ENCODE results near the gene TULP1. TPM values are rescaled to one million over a fixed set of nuclear protein-coding genes. Genes with fewer than 3 reads are reported as not detected.

TULP1 gene
- total and polyA plus RNA-seq, 2 of the 13 experiments (the other 11 are each of a cell fraction or from before 2014, with no cell fraction given): not detected

DNA sequence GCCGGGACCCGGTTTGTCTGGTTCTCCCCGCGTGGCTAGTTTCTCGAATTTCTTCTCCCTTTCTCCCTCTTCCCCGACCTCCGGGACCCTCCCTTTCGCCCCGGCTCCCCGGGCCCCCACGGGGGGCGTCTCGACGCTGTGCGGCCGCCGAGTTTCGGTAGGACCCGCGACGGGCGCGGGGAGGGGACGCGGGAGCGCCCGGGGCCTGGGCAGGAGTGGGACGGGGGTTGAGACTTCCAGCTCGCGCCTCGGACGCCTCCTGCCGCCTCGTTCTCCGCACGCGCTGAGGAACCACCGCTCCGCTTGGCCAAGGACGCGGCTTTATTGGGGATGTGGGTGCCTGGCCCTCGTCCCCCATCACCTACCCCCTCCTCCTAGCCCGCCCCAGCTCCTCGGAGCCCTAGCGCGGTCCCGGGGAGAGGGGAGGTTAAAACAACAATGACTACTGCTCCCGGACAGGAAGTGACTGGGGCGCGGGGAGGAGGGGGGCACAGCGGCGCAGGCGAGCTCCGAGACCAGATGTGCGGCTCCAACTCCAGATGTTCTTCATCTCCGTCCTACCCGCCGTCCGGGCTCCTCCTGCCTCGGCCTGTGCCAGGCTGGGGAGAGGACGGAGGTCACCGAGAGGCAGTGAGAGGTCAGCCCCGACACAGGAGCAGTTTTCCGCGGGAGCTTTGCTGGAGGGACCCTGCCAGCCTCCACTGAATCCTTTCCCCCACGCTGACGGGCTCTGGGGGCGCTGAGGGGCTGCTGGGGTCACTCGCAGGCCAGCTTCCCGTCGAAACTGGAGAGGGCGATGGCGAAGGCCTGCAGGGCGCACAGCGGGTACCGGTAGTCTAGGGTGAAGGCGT lies 14.9 kb downstream of the TULP1 start (continued):
- TF ChIP-seq, protein P1, sequence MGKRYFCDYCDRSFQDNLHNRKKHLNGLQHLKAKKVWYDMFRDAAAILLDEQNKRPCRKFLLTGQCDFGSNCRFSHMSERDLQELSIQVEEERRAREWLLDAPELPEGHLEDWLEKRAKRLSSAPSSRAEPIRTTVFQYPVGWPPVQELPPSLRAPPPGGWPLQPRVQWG (CRISPR knock-in tag; IDR thresholded peaks at IDR 0.05; ENCODE audit: borderline replicate concordance, low read depth): no peak
- TF ChIP-seq, protein P2, sequence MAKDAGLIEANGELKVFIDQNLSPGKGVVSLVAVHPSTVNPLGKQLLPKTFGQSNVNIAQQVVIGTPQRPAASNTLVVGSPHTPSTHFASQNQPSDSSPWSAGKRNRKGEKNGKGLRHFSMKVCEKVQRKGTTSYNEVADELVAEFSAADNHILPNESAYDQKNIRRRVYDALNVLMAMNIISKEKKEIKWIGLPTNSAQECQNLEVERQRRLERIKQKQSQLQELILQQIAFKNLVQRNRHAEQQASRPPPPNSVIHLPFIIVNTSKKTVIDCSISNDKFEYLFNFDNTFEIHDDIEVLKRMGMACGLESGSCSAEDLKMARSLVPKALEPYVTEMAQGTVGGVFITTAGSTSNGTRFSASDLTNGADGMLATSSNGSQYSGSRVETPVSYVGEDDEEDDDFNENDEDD (CRISPR knock-in tag; IDR thresholded peaks at IDR 0.05; ENCODE audit: borderline replicate concordance): peak; percentile 91; the same call in 1 of the 2 replicates
- TF ChIP-seq ZNF562 (CRISPR knock-in tag; IDR thresholded peaks at IDR 0.05; ENCODE audit: borderline replicate concordance) (peak; percentile 81; the same call in 1 of the 2 replicates), ATRX (CRISPR knock-in tag; IDR thresholded peaks at IDR 0.05; ENCODE audit: borderline replicate concordance) (no peak), SKI (IDR thresholded peaks at IDR 0.05; ENCODE audit: partially characterized antibody) (no peak), NAIF1 (CRISPR knock-in tag; IDR thresholded peaks at IDR 0.05; ENCODE audit: borderline replicate concordance) (peak; percentile 73; the same call in 1 of the 2 replicates), ZNF30 (CRISPR knock-in tag; IDR thresholded peaks at IDR 0.05) (peak; percentile 97), RXRA (CRISPR knock-in tag; IDR thresholded peaks at IDR 0.05) (peak; percentile 52; the same call in 1 of the 2 replicates), MZF1 (CRISPR knock-in tag; IDR thresholded peaks at IDR 0.05; ENCODE audit: borderline replicate concordance) (no peak), TGIF2 (CRISPR knock-in tag; IDR thresholded peaks at IDR 0.05) (peak; percentile 69), ZNF121 (CRISPR knock-in tag; IDR thresholded peaks at IDR 0.05) (no peak; the same call in 1 of the 2 replicates), ZSCAN12 (CRISPR knock-in tag; IDR thresholded peaks at IDR 0.05) (peak; percentile 94), JARID2 (CRISPR knock-in tag; IDR thresholded peaks at IDR 0.05; ENCODE audit: insufficient replicate concordance) (no peak)
- TF ChIP-seq, protein P3, sequence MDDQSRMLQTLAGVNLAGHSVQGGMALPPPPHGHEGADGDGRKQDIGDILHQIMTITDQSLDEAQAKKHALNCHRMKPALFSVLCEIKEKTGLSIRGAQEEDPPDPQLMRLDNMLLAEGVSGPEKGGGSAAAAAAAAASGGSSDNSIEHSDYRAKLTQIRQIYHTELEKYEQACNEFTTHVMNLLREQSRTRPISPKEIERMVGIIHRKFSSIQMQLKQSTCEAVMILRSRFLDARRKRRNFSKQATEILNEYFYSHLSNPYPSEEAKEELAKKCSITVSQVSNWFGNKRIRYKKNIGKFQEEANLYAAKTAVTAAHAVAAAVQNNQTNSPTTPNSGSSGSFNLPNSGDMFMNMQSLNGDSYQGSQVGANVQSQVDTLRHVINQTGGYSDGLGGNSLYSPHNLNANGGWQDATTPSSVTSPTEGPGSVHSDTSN (CRISPR knock-in tag; IDR thresholded peaks at IDR 0.05; ENCODE audit: borderline replicate concordance): no peak; the same call in 1 of the 2 replicates
- TF ChIP-seq, protein P4, sequence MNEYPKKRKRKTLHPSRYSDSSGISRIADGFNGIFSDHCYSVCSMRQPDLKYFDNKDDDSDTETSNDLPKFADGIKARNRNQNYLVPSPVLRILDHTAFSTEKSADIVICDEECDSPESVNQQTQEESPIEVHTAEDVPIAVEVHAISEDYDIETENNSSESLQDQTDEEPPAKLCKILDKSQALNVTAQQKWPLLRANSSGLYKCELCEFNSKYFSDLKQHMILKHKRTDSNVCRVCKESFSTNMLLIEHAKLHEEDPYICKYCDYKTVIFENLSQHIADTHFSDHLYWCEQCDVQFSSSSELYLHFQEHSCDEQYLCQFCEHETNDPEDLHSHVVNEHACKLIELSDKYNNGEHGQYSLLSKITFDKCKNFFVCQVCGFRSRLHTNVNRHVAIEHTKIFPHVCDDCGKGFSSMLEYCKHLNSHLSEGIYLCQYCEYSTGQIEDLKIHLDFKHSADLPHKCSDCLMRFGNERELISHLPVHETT (CRISPR knock-in tag; conservative IDR thresholded peaks at IDR 0.05): peak; percentile 63
- TF ChIP-seq, protein P5, sequence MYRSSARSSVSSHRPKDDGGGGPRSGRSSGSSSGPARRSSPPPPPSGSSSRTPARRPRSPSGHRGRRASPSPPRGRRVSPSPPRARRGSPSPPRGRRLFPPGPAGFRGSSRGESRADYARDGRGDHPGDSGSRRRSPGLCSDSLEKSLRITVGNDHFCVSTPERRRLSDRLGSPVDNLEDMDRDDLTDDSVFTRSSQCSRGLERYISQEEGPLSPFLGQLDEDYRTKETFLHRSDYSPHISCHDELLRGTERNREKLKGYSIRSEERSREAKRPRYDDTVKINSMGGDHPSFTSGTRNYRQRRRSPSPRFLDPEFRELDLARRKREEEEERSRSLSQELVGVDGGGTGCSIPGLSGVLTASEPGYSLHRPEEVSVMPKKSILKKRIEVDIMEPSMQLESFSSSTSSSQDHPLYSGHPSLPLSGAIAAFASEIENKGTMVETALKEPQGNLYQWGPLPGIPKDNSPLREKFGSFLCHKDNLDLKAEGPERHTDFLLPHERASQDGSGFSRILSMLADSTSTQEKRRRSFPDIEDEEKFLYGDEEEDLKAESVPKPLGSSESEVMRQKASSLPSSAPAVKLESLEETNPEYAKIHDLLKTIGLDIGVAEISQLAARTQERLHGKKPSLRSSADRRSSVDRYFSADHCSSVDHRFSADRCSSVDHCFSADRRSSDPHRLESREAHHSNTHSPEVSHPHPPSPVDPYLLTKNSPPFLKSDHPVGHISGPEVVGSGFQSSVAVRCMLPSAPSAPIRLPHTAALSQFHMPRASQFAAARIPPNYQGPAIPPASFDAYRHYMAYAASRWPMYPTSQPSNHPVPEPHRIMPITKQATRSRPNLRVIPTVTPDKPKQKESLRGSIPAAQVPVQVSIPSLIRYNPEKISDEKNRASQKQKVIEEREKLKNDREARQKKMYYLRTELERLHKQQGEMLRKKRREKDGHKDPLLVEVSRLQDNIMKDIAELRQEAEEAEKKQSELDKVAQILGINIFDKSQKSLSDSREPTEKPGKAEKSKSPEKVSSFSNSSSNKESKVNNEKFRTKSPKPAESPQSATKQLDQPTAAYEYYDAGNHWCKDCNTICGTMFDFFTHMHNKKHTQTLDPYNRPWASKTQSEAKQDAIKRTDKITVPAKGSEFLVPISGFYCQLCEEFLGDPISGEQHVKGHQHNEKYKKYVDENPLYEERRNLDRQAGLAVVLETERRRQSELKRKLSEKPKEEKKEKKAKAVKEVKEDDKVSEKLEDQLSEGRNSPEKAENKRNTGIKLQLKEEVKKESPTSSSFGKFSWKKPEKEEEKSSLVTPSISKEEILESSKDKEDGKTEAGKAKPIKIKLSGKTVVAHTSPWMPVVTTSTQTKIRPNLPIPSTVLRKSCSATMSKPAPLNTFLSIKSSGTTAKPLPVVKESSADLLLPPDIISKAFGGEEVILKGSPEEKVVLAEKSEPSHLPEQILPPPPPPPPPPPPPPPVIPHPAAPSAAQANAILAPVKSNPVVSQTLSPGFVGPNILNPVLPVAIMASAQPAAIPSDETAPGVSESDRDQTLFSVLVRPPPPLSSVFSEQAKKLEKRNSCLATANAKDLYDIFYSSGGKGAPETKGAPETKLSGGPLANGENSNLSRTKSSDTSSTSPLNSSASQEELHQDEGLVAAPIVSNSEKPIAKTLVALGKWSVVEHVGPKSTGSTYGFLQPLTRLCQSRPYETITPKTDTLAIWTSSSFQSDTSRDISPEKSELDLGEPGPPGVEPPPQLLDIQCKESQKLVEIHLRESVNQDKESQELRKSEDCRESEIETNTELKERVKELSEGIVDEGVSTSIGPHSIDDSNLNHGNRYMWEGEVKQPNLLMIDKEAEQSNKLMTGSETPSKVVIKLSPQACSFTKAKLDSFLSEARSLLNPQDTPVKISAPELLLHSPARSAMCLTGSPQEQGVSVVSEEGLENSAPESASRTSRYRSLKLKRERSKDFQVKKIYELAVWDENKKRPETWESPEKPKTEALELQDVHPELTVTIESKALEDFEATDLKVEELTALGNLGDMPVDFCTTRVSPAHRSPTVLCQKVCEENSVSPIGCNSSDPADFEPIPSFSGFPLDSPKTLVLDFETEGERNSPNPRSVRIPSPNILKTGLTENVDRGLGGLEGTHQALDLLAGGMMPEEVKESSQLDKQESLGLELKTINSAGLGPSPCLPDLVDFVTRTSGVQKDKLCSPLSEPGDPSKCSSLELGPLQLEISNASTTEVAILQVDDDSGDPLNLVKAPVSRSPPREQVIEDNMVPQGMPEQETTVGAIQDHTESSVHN (CRISPR knock-in tag; IDR thresholded peaks at IDR 0.05): no peak
